GM21526 (cell line): ENCODE results near the gene MED15.
"Not testable (repeated sequence)": the region's sequence is repeated elsewhere in the genome, so short reads cannot be mapped to it uniquely, and the experiment has no call there.

Source experiments
- ATAC-seq: cut with Tn5 transposase; IDR thresholded peaks from one replicate; pipeline ENCODE4 v1.9.1; 2021; ENCODE audit warnings: moderate library complexity; ENCODE audit not compliant: unreplicated experiment, low FRiP score

MED15 gene

GRCh38 chr22:20615533-20616450 lies 108.4 kb downstream of the MED15 start:
- no peak for ATAC-seq

- ATAC-seq = no peak
Observed at GRCh38 chr22:20616451-20617043, 109.1 kb downstream of the MED15 start.

DNA sequence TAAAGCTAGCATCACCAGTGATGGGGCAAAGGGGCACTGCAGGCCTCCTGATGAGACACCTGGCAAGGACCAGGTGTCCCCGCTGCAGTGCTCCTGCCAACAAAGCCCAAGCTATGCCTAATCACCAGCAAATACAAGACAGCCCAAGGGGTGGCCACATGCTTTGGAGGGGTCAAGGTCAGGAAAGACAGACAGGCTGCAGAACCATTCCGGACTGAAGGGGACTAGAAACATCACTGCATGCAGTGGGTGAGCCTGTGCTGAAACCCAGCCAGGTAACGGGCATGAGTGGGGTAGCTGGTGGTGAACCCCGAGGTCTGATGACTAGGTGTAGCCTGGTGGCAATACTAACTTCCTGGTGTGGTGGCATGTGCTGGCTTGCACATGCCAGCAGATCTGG lies 111.1 kb downstream of the MED15 start:
- no peak for ATAC-seq

DNA sequence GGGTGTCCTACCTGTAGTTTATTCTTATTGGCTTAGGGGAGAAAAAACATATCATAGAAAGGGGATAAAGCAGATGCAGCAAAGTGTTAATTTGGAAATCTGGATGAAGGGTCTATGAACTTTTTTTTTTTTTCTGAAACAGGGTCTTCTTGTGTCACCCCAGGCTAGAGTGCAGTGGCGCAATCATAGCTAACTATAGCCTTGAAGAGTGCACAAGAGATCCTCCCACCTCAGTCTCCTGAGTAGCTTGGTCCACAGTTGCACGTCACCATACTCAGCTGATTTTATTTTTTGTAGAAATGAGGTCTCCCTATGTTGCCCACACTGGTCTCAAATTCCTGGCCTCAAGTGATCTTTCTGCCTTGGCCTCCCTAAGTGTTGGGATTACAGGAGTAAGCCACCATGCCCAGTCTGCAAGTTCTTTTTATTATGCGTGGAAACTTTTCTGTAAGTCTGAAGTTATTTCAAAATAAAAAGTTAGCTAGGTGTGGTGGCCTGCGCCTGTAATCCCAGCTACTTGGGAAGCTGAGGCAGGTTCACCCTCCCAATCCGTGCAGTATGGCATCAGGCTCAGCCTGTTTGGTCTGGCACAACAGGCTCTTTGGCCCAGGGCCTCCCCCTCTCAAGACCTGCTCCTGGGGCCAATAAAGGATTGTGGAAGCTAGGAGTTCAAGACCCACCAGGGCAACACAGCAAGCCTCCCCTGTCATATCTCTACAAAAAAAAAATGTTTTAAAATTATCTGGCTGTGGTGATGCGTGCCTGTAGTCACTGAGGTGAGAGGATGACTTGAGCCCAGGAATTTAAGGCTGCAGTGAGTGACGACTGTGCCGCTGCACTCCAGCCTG lies 111.9 kb downstream of the MED15 start:
- ATAC-seq = no peak

DNA sequence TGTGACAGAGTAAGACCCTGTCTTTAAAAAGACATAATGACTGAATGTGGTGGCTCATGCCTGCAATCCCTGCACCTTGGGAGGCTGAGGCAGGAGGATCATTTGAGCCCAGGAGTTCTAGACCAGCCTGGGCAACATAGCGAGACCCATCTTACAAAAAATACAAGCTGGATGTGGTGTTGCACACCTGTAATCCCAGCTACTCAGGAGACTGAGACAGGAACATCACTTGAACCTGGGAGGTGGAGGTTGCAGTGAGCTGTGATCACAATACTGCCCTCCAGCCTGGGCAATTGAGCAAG lies 112.4 kb downstream of the MED15 start:
- ATAC-seq = not testable (repeated sequence)

DNA sequence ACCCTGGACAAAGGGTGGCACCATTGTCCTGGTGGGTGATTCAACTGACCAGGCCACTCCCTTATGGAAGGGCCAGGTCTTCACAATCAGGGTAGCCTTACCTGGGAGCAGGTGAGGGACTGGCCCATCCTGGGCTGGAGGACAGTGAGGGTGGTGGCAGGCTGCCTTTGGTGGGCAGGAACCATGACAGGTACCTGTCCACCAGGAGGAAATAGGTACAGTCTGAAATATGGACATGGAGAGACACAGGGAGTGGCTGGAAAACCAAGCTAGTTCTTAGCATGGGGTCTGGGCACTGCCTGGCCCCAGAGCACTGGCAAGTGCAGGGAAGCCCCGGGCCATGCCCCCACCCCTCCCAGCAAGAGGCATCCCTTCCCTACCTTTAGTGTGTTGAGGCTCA lies 113.8 kb downstream of the MED15 start:
- ATAC-seq = no peak

- ATAC-seq = no peak
Observed at GRCh38 chr22:20622650-20623339, 115.4 kb downstream of the MED15 start.

- peak; percentile 46 for ATAC-seq
Observed at GRCh38 chr22:20624161-20624616, 116.8 kb downstream of the MED15 start.

- no peak for ATAC-seq
Observed at GRCh38 chr22:20625270-20625669, 117.9 kb downstream of the MED15 start.

DNA sequence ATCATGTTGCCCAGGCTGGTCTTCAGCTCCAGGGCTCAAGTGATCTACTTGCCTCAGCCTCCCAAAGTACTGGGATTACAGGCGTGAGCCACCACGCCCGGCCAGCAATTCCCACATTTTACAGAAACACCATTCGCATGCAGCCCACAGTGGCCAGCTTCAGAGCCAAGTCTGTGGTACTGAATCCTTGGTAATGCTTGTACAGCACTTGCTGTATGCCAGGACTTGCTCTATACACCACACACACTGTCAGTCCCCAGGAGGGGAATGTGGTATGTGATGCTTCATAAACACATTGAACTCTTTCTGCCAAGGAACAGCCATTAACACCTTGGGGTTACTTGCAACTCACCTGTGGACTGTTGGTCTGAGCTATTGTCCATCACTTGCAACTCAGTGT lies 119.4 kb downstream of the MED15 start:
- no peak for ATAC-seq

GRCh38 chr22:20627432-20627831 lies 120.0 kb downstream of the MED15 start:
- no peak for ATAC-seq

DNA sequence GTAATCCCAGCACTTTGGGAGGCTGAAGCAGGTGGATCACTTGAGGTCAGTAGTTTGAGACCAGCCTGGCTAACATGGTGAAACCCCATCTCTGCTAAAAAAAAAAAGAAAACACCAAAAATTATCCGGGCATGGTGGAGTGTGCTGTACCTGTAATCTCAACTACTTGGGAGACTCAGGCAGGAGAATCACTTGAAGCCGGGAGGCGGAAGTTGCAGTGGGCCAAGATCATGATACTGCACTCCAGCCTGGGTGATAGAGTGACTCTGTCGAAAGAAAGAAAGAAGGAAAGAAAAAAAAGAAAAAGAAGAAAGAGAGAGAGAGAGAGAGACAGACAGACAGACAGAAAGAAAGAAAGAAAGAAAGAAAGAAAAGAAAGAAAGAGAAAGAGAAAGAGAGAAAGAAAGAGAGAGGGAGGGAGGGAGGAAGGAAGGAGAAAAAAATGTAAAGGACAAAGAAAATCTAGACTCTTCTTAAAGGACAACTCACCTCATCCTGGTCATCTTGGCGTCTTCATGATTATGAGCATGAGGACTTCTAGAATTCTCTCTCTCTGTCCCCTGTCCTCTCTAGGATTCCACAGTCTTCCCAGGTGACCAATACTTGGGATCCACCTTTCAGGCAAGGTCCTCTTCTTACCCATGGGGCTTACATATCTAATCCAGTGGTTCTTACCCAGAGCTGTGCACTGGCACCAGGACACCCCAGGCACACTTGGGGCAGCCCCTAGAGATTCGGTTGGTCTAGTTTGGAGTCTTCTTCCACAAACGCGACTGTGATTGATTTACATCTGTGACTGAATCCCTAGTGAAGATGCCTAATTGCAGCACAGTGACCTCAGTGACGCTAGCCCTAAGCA lies 120.9 kb downstream of the MED15 start:
- no peak for ATAC-seq

DNA sequence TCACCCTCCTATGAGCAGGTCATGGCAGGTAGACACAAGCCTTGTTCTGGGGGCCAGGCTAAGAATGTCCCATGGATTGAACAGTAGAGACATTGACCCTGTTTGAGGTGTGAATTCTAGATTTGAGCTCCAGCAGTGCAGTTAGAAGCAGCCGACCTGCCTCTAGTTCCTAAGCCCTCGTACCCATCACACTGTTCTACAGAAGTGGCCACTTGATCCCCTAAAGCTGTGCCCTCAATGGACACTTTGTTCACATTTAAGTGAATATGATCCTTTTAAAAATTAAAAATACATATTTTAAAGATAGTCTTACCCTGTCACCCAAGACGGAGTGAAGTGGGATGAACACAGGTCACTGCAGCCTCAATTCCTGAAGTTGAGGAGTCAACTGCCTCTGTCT lies 122.0 kb downstream of the MED15 start:
- no peak for ATAC-seq

DNA sequence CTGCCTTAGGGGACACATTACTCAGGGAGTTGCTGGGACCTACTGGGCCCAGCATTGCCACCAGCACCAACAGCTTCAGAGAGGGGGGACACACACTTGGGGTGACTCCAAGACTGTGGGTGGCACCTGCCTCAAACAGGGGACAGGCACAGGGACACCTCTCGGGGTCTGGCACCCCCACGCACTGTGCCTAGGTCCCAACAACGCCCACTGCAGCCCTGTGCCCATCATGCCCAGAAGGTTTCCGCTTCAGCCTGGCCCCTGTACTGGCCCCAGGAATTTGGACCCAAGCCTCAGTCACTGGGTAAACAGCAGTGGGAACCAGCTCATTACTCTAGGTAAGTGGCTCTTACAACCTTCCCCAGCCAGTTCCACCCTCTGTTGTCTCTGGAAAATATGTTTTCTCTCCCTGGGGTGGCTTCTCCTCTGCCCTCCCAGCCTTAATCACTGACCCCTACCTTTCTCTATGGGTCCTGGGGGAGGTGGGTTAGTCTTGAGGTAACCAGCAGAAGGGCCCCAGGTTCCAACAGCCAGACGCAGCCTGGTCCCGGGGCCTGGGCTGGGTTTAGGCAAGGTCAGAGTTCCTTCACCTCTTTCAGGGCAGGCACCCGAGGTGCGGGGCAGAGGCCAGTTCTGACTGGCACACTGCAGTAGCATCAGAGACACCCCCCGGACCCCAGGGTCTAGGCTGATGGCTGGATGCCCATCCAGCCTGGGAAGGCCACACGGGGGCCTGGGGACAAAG lies 123.6 kb downstream of the MED15 start:
- no peak for ATAC-seq

DNA sequence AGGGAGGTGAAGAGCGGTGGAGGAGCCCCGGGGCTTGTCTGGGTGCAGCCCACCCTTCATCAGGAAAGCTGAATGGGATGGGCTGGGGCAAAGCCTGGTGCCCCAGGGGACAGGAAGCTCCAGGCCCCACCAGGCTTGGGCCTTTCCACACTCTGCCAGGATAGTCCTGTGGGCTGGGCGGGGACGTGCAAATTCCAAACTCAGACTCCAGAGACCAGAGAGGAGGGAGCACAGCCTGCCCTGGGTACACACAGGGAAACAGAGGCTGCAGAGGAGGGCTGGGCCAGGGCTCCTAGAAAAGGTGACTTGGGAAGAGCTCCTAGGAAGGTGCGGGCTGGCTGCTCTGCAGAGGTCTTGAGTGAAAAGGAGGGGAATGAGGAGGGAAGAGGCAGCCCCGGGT lies 124.7 kb downstream of the MED15 start:
- no peak for ATAC-seq

DNA sequence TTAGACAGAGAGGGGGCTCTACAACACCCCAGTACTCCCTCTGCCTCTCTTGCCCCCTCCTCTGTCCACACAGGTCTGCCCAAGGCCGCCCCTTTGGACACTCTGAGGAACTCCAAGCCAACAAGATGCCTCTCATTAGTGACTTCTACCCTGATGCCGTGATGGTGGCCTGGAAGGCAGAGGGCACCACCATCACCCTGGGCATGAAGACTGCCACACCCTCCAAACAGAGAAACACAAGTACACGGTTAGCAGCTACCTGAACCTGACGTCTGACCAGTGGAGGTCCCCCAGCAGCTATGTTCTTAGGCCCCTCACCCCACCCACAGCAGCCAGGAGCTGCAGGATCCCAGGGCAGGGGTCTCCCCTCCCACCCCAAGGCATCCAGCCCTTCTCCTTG lies 125.1 kb downstream of the MED15 start:
- no peak for ATAC-seq

- ATAC-seq = no peak
Observed at GRCh38 chr22:20634560-20635226, 127.3 kb downstream of the MED15 start.

GRCh38 chr22:20635227-20635591 lies 127.8 kb downstream of the MED15 start:
- no peak for ATAC-seq
